ENCODE results near the gene GSG1.

Gene GSG1

GRCh38 chr12:13103391-13104033 is at the start of gene GSG1:
GSG1 (minus strand) TSS chr12:13103667; CDS start chr12:13103512, 155 bp downstream.
- Mint-ChIP-seq H3K36me3 (ENCODE audit: low read depth) (peaks cover 5% of the 10 kb centered on the region), H3K4me3 (peak within 1 kb of the TSS; percentile 76 to 81 (median 78)), H3K27me3 (ENCODE audit: low read depth) (no peaks in the 10 kb centered on the region), H3K4me1 (peaks cover 41% of the 10 kb centered on the region), H3K27ac (peak within 1 kb of the TSS; percentile 87 to 96 (median 94)), H3K9me3 (peaks cover 7% of the 10 kb centered on the region)
- TF ChIP-seq CTCF (IDR thresholded peaks at IDR 0.05; ENCODE audit: unreplicated experiment in 3 of 3) = no peak

- Mint-ChIP-seq H3K4me1 (peaks cover 31% of the 10 kb centered on the region), H3K9me3 (peaks cover 3% of the 10 kb centered on the region), H3K27me3 (ENCODE audit: low read depth) (peaks cover 3% of the 10 kb centered on the region), H3K4me3 (no peak overlapping the region), H3K36me3 (ENCODE audit: low read depth) (no peaks in the 10 kb centered on the region), H3K27ac (peak overlapping the region in 1 of 3 experiments; percentile 27)
- no peak for TF ChIP-seq CTCF (IDR thresholded peaks at IDR 0.05; ENCODE audit: unreplicated experiment in 3 of 3)
Measured at GRCh38 chr12:13153180-13153579, 49.7 kb upstream of the GSG1 start.

DNA sequence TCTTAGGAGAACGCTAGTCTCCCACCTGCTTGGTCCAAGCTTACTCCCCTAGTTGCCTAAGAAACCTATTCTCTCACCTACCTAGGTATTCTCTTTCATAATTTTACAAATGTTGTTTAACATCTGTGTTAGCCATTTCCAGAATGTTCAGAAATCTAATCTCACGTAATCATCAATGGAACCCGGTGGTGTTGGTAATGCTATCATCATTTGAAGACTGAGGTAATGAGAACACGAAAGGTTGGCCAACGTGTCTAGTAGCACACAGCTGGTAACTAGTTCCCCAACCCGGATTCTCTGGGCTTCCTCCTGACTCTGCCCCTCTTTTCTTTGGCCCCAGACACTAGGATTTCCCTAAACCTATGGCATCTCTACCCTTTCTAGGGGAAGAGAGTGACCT is 49.3 kb upstream of the GSG1 start:
- Mint-ChIP-seq H3K36me3 (ENCODE audit: low read depth) (no peaks in the 10 kb centered on the region), H3K27ac (no peak overlapping the region), H3K4me1 (peaks cover 35% of the 10 kb centered on the region), H3K9me3 (peaks cover 3% of the 10 kb centered on the region), H3K4me3 (no peak overlapping the region), H3K27me3 (ENCODE audit: low read depth) (peaks cover 3% of the 10 kb centered on the region)
- no peak for TF ChIP-seq CTCF (IDR thresholded peaks at IDR 0.05; ENCODE audit: unreplicated experiment in 3 of 3)

- H3K4me3 Mint-ChIP-seq = no peak overlapping the region
- no peak for TF ChIP-seq CTCF (IDR thresholded peaks at IDR 0.05; ENCODE audit: unreplicated experiment in 3 of 3)
- no peaks in the 10 kb centered on the region for H3K36me3 Mint-ChIP-seq (ENCODE audit: low read depth)
- no peak overlapping the region for H3K27ac Mint-ChIP-seq
- H3K9me3 Mint-ChIP-seq = peaks cover 3% of the 10 kb centered on the region
- H3K4me1 Mint-ChIP-seq = peaks cover 40% of the 10 kb centered on the region
- H3K27me3 Mint-ChIP-seq (ENCODE audit: low read depth) = peaks cover 3% of the 10 kb centered on the region
Measured at GRCh38 chr12:13152281-13152680, 48.8 kb upstream of the GSG1 start.

DNA sequence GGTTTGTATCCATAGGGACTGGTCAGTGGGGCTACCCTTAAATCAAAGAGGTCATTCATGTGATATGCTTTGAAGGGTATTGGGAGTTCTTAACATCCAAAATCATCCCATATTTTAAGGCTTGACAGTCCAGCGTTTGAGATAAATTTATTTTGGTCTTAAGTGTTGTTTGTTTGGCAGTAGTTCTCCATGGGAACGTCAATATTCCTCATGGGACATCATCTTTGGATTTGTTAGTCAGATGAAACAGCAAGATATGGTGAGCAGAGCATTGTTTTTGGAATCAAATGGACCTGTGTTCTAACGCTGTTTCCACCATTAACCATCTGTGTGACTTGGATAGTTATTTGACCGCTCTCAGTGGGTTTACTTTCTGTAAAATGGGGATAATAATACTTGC is 45.9 kb upstream of the GSG1 start:
- H3K27me3 Mint-ChIP-seq (ENCODE audit: low read depth) = peaks cover 3% of the 10 kb centered on the region
- peaks cover 42% of the 10 kb centered on the region for H3K4me1 Mint-ChIP-seq
- H3K9me3 Mint-ChIP-seq = peaks cover 3% of the 10 kb centered on the region
- H3K36me3 Mint-ChIP-seq (ENCODE audit: low read depth) = no peaks in the 10 kb centered on the region
- peak overlapping the region in 2 of 3 experiments; percentile 2 to 73 for H3K27ac Mint-ChIP-seq
- no peak overlapping the region for H3K4me3 Mint-ChIP-seq
- TF ChIP-seq CTCF (IDR thresholded peaks at IDR 0.05; ENCODE audit: unreplicated experiment in 3 of 3) = no peak

DNA sequence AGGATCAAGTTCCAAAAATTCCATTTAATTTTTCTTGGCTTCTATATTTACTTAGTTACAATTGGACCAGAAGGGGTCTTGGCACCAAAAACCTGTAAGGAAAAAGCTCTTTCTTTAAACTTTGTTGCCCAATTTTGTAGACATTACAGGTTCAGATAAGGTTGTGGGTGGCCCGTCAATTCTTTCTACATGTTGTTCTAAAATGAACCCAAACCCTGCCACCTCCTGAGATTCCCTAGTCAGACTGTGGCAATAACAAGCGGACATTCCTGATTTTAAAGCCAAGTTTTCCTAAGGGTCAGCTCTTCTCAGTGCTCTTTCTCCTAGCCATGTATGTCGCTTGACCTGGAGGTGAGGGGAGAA is 45.0 kb upstream of the GSG1 start:
- H3K4me1 Mint-ChIP-seq = peaks cover 35% of the 10 kb centered on the region
- TF ChIP-seq CTCF (IDR thresholded peaks at IDR 0.05; ENCODE audit: unreplicated experiment in 3 of 3) = no peak
- H3K9me3 Mint-ChIP-seq = peaks cover 3% of the 10 kb centered on the region
- H3K36me3 Mint-ChIP-seq (ENCODE audit: low read depth) = no peaks in the 10 kb centered on the region
- H3K27me3 Mint-ChIP-seq (ENCODE audit: low read depth) = peaks cover 3% of the 10 kb centered on the region
- peak overlapping the region; percentile 31 to 73 (median 55) for H3K27ac Mint-ChIP-seq
- no peak overlapping the region for H3K4me3 Mint-ChIP-seq

Data from nephron (organoid).